ENCODE measurements around the gene PLEKHG4B.

PLEKHG4B gene

GRCh38 chr5:136901-137300 lies 44.9 kb downstream of the PLEKHG4B start:
- DNase-seq = no peak

- DNase-seq = no peak
Measured at GRCh38 chr5:137741-138140, 45.8 kb downstream of the PLEKHG4B start.

GRCh38 chr5:138936-139335 lies 47.0 kb downstream of the PLEKHG4B start:
- DNase-seq = no peak

- no peak for DNase-seq
Measured at GRCh38 chr5:139579-140442, 47.8 kb downstream of the PLEKHG4B start.

- no peak for DNase-seq
Measured at GRCh38 chr5:140443-140829, 48.5 kb downstream of the PLEKHG4B start.

GRCh38 chr5:141211-141610 lies 49.2 kb downstream of the PLEKHG4B start:
- no peak for DNase-seq

GRCh38 chr5:141761-142160 lies 49.8 kb downstream of the PLEKHG4B start:
- no peak for DNase-seq

GRCh38 chr5:142246-142810 lies 50.4 kb downstream of the PLEKHG4B start:
- DNase-seq = no peak

- DNase-seq = no peak
Measured at GRCh38 chr5:143041-143440, 51.1 kb downstream of the PLEKHG4B start.

- DNase-seq = no peak
Measured at GRCh38 chr5:144941-145340, 53.0 kb downstream of the PLEKHG4B start.

GRCh38 chr5:145585-146323 lies 53.8 kb downstream of the PLEKHG4B start:
- no peak for DNase-seq

- no peak for DNase-seq
Measured at GRCh38 chr5:147751-148150, 55.8 kb downstream of the PLEKHG4B start.

GRCh38 chr5:149745-150485 lies 57.9 kb downstream of the PLEKHG4B start:
- DNase-seq = peak; percentile 59

GRCh38 chr5:150746-151145 lies 58.8 kb downstream of the PLEKHG4B start:
- DNase-seq = no peak

- no peak for DNase-seq
Measured at GRCh38 chr5:152077-152476, 60.1 kb downstream of the PLEKHG4B start.

GRCh38 chr5:153256-153655 lies 61.3 kb downstream of the PLEKHG4B start:
- no peak for DNase-seq

- DNase-seq = no peak
Measured at GRCh38 chr5:154236-154635, 62.3 kb downstream of the PLEKHG4B start.

GRCh38 chr5:154826-155225 lies 62.9 kb downstream of the PLEKHG4B start:
- DNase-seq = no peak

- DNase-seq = no peak
Measured at GRCh38 chr5:155651-156410, 63.9 kb downstream of the PLEKHG4B start.

- no peak for DNase-seq
Measured at GRCh38 chr5:156411-157072, 64.6 kb downstream of the PLEKHG4B start.

- DNase-seq = no peak
Measured at GRCh38 chr5:157126-157715, 65.3 kb downstream of the PLEKHG4B start.
